ENCODE measurements around the gene DOCK7.

DOCK7 gene

DNA sequence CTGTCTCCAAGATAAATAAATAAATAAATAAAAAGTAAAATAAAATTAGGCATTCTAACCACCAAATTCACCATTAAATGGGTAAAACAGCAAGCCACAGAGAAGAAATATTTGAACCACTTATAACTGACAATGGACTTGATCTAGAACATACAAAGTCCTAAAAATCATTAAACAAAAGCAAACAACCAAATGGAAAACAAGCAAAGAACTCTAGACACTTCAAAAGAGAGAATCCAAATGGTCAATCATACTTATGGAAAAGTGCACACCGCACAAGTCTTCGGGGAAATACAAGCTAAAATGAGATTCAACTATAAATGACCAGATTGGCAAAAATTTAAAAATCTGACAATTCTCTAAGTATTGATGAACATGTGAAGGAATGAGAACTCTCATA, 164.3 kb downstream of the DOCK7 start:
- Histone ChIP-seq H3K9me2 (replicated peaks; ENCODE audit: insufficient read depth, low read length) (no peaks in the 10 kb centered on the region), H3K4me2 (ENCODE audit: low read depth, low read length, poor library complexity, severe bottlenecking) (no peak overlapping the region), H3K9ac (ENCODE audit: low read length) (no peak overlapping the region), H3K4me3 (ENCODE audit: insufficient read depth, low read length, poor library complexity, severe bottlenecking) (no peak overlapping the region), H3K79me2 (ENCODE audit: insufficient read depth, low read length) (no peaks in the 10 kb centered on the region), H3K27ac (ENCODE audit: low read depth, low read length) (no peak overlapping the region), H4K20me1 (ENCODE audit: low read depth, low read length) (no peaks in the 10 kb centered on the region; the same call in 1 of the 2 replicates), H3K36me3 (ENCODE audit: low read length) (no peaks in the 10 kb centered on the region), H3K9me3 (ENCODE audit: insufficient read depth, low read length) (no peaks in the 10 kb centered on the region), H3F3A (ENCODE audit: insufficient read depth) (no peaks in the 10 kb centered on the region), H2AFZ (ENCODE audit: low read depth, low read length, severe bottlenecking) (no peak overlapping the region), H3K27me3 (ENCODE audit: low read length) (no peaks in the 10 kb centered on the region)
- no peak for TF ChIP-seq EZH2phosphoT487 (conservative IDR thresholded peaks at IDR 0.05; ENCODE audit: low read length)
- TF ChIP-seq, protein P1, sequence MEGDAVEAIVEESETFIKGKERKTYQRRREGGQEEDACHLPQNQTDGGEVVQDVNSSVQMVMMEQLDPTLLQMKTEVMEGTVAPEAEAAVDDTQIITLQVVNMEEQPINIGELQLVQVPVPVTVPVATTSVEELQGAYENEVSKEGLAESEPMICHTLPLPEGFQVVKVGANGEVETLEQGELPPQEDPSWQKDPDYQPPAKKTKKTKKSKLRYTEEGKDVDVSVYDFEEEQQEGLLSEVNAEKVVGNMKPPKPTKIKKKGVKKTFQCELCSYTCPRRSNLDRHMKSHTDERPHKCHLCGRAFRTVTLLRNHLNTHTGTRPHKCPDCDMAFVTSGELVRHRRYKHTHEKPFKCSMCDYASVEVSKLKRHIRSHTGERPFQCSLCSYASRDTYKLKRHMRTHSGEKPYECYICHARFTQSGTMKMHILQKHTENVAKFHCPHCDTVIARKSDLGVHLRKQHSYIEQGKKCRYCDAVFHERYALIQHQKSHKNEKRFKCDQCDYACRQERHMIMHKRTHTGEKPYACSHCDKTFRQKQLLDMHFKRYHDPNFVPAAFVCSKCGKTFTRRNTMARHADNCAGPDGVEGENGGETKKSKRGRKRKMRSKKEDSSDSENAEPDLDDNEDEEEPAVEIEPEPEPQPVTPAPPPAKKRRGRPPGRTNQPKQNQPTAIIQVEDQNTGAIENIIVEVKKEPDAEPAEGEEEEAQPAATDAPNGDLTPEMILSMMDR (IDR thresholded peaks at IDR 0.05; ENCODE audit: insufficient read depth, low read length, poor library complexity, severe bottlenecking), result no peak

DNA sequence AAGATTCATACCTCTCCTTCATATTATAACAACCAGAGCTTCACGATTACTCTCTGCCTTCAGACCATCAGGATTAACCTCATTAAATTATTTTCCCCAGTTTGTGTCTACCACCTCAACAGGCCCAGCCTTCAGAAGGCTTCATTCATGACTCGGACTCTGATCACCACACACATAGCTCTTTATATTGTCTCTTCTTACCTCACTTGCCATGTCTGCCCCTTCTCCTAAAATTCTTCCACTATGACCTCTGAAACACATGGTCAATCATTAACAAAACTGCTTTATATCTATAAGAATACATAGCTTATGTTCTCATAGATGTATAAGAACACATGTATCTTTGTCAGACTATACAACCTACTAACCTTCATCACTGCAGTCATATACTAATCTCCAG, 171.6 kb downstream of the DOCK7 start:
- Histone ChIP-seq H3K9ac (ENCODE audit: low read length) (no peak overlapping the region), H3K4me2 (ENCODE audit: low read depth, low read length, poor library complexity, severe bottlenecking) (no peak overlapping the region)

GRCh38 chr1:62514746-62515423, 173.3 kb downstream of the DOCK7 start:
- Histone ChIP-seq H3K79me2 (ENCODE audit: insufficient read depth, low read length) (no peaks in the 10 kb centered on the region), H3K36me3 (ENCODE audit: low read length) (no peaks in the 10 kb centered on the region), H3K9ac (ENCODE audit: low read length) (no peak overlapping the region), H3K9me2 (replicated peaks; ENCODE audit: insufficient read depth, low read length) (no peaks in the 10 kb centered on the region), H3K4me3 (ENCODE audit: insufficient read depth, low read length, poor library complexity, severe bottlenecking) (no peak overlapping the region), H3F3A (ENCODE audit: insufficient read depth) (no peaks in the 10 kb centered on the region), H4K20me1 (ENCODE audit: low read depth, low read length) (no peaks in the 10 kb centered on the region), H2AFZ (ENCODE audit: low read depth, low read length, severe bottlenecking) (no peak overlapping the region), H3K4me2 (ENCODE audit: low read depth, low read length, poor library complexity, severe bottlenecking) (no peak overlapping the region), H3K9me3 (ENCODE audit: insufficient read depth, low read length) (no peaks in the 10 kb centered on the region), H3K27ac (ENCODE audit: low read depth, low read length) (no peak overlapping the region), H3K27me3 (ENCODE audit: low read length) (no peaks in the 10 kb centered on the region)
- TF ChIP-seq, protein P1 (IDR thresholded peaks at IDR 0.05; ENCODE audit: insufficient read depth, low read length, poor library complexity, severe bottlenecking), result no peak
- no peak for TF ChIP-seq EZH2phosphoT487 (conservative IDR thresholded peaks at IDR 0.05; ENCODE audit: low read length)

More for the DNA sequence above, 171.6 kb downstream of the DOCK7 start:
- H2AFZ ChIP-seq (ENCODE audit: low read depth, low read length, severe bottlenecking), result no peak overlapping the region
- H3K27ac ChIP-seq (ENCODE audit: low read depth, low read length), result no peak overlapping the region
- no peak for TF ChIP-seq EZH2phosphoT487 (conservative IDR thresholded peaks at IDR 0.05; ENCODE audit: low read length)
- TF ChIP-seq, protein P1 (IDR thresholded peaks at IDR 0.05; ENCODE audit: insufficient read depth, low read length, poor library complexity, severe bottlenecking), result no peak
- no peaks in the 10 kb centered on the region for H3K79me2 ChIP-seq (ENCODE audit: insufficient read depth, low read length)
- no peaks in the 10 kb centered on the region for H4K20me1 ChIP-seq (ENCODE audit: low read depth, low read length)
- no peaks in the 10 kb centered on the region for H3K9me2 ChIP-seq (replicated peaks; ENCODE audit: insufficient read depth, low read length)
- no peaks in the 10 kb centered on the region for H3F3A ChIP-seq (ENCODE audit: insufficient read depth)
- no peaks in the 10 kb centered on the region for H3K36me3 ChIP-seq (ENCODE audit: low read length)
- H3K27me3 ChIP-seq (ENCODE audit: low read length), result no peaks in the 10 kb centered on the region
- H3K4me3 ChIP-seq (ENCODE audit: insufficient read depth, low read length, poor library complexity, severe bottlenecking), result no peak overlapping the region
- no peaks in the 10 kb centered on the region for H3K9me3 ChIP-seq (ENCODE audit: insufficient read depth, low read length)

All from SU-DHL-6 (cell line).